HepG2 (cell line): ENCODE results near the gene ANAPC1. TPM values are rescaled to one million over a fixed set of nuclear protein-coding genes. Genes with fewer than 3 reads are reported as not detected.
A peak's percentile ranks its signal among the peaks of the same experiment; 100 is the strongest.

Experiments
- HNRNPUL1 ChIP-seq: fragments of 200-400 bp; formaldehyde crosslinking; IDR thresholded peaks from 2 replicates; pipeline ENCODE4 v1.6.1; 2017; ENCODE audit warnings: low read depth, mild to moderate bottlenecking, low read length, moderate library complexity
- HOMEZ ChIP-seq: IDR thresholded peaks from 2 replicates; pipeline ENCODE4 v1.6.1; 2016; ENCODE audit warnings: low read depth
- HOXA7 ChIP-seq: sonication (generic); formaldehyde crosslinking; IDR thresholded peaks from 2 replicates; pipeline ENCODE4 v1.8.1; 2022; ENCODE audit warnings: mild to moderate bottlenecking, missing genetic modification reagents, moderate library complexity
- MAX ChIP-seq: IDR thresholded peaks from 2 replicates; pipeline ENCODE4 v1.6.1; 2012; ENCODE audit warnings: inconsistent platforms
- MBD4 ChIP-seq: IDR thresholded peaks from 2 replicates; pipeline ENCODE4 v1.6.1; 2012; ENCODE audit warnings: low read length, inconsistent platforms, borderline replicate concordance
- MED8 ChIP-seq: sonication (generic); formaldehyde crosslinking; IDR thresholded peaks from 2 replicates; pipeline ENCODE4 v1.8.1; 2023; ENCODE audit warnings: mild to moderate bottlenecking, missing genetic modification reagents; ENCODE audit not compliant: insufficient replicate concordance
- MYPOP ChIP-seq: sonication (generic); formaldehyde crosslinking; IDR thresholded peaks from 2 replicates; pipeline ENCODE4 v1.8.1; 2023; ENCODE audit warnings: mild to moderate bottlenecking, moderate library complexity, missing genetic modification reagents
- POGZ ChIP-seq: sonication (generic); formaldehyde crosslinking; IDR thresholded peaks from 2 replicates; pipeline ENCODE4 v1.4.0; 2020; ENCODE audit warnings: mild to moderate bottlenecking, missing genetic modification reagents
- RAD21 ChIP-seq: fragments of 450-650 bp; formaldehyde crosslinking; IDR thresholded peaks from 2 replicates; pipeline ENCODE4 v1.5.0; 2020; ENCODE audit warnings: mild to moderate bottlenecking
- RERE ChIP-seq: IDR thresholded peaks from 2 replicates; pipeline ENCODE4 v1.6.1; 2016; ENCODE audit warnings: low read depth, missing genetic modification reagents, missing compliant biosample characterization
- SMAD1 ChIP-seq: sonication (generic); formaldehyde crosslinking; IDR thresholded peaks from 2 replicates; pipeline ENCODE4 v1.4.0; 2020; ENCODE audit warnings: missing genetic modification reagents, low read depth, mild to moderate bottlenecking, borderline replicate concordance
- SMC3 ChIP-seq: IDR thresholded peaks from 2 replicates; pipeline ENCODE4 v1.6.1; 2011; ENCODE audit warnings: low read length, improper control_type of control experiment
- ZNF142 ChIP-seq: sonication (generic); formaldehyde crosslinking; IDR thresholded peaks from 2 replicates; pipeline ENCODE4 v1.4.0; 2020; ENCODE audit warnings: missing genetic modification reagents
- ZNF180 ChIP-seq: sonication (generic); formaldehyde crosslinking; IDR thresholded peaks from 2 replicates; pipeline ENCODE4 v1.4.0; 2020; ENCODE audit warnings: low read depth, missing genetic modification reagents, borderline replicate concordance
- ZNF746 ChIP-seq: sonication (generic); formaldehyde crosslinking; IDR thresholded peaks from 2 replicates; pipeline ENCODE4 v1.8.0; 2022; ENCODE audit warnings: mild to moderate bottlenecking, missing genetic modification reagents
- ZNF816 ChIP-seq: sonication (generic); formaldehyde crosslinking; IDR thresholded peaks from 2 replicates; pipeline ENCODE4 v1.8.0; 2022; ENCODE audit warnings: missing genetic modification reagents, mild to moderate bottlenecking, borderline replicate concordance
- polyA plus RNA-seq, 8 experiments: library from polyadenylated mRNA; depleted of rRNA in 3 of 8; stranded (reverse) in 7 of 8; unstranded in 1 of 8; fragments of >200 nt; fragmentation: Illumina TruSeq in 4 of 8; extraction: Trizol in 4 of 8; gene quantifications; 2 replicates each; pipeline versions ENCODE4 v1.2.1 to v1.2.3, GENCODE V29; 2011 to 2016; ENCODE audit warnings: low read depth in 4 of 8, missing spikeins in 1 of 8, mixed read lengths in 1 of 8; ENCODE audit not compliant: insufficient read depth in 1 of 8
- total RNA-seq, 5 experiments: library from RNA; depleted of rRNA; stranded (reverse); fragments of >200 nt; fragmentation: Illumina TruSeq; extraction: Trizol; gene quantifications; 2 replicates each; pipeline ENCODE4 v1.2.3, GENCODE V29; 2016; ENCODE audit warnings: low read depth in 1 of 5

The ANAPC1 gene
- total and polyA plus RNA-seq, 2 of the 13 experiments (the other 11 are each of a cell fraction or from before 2014, with no cell fraction given) = 50.0 to 89.7 TPM

GRCh38 chr2:111919365-111919764, 35.4 kb upstream of the ANAPC1 start (continued):
- TF ChIP-seq MBD4 = no peak
- TF ChIP-seq ZNF180 (CRISPR knock-in tag) = no peak
- TF ChIP-seq MAX = peak; percentile 47; the same call in 1 of the 2 replicates
- TF ChIP-seq POGZ (CRISPR knock-in tag) = 0 out of 2 replicates have a peak, but pooled peaks have one; percentile 18
- 0 out of 2 replicates have a peak, but pooled peaks have one; percentile 17 for TF ChIP-seq SMAD1
- TF ChIP-seq ZNF746 (CRISPR knock-in tag) = 0 out of 2 replicates have a peak, but pooled peaks have one; percentile 4
- no peak for TF ChIP-seq ZNF142 (CRISPR knock-in tag)
- no peak for TF ChIP-seq HNRNPUL1
- TF ChIP-seq HOMEZ (CRISPR knock-in tag) = peak; percentile 69
- TF ChIP-seq ZNF816 = no peak
- no peak for TF ChIP-seq RERE (CRISPR knock-in tag)
- TF ChIP-seq RAD21 (CRISPR knock-in tag) = peak; percentile 36; the same call in 1 of the 2 replicates
- no peak for TF ChIP-seq MED8 (CRISPR knock-in tag)
- TF ChIP-seq HOXA7 (CRISPR knock-in tag) = no peak
- TF ChIP-seq MYPOP (CRISPR knock-in tag) = no peak
- peak; percentile 42; the same call in 1 of the 2 replicates for TF ChIP-seq SMC3
